KMS-11 (cell line): ENCODE measurements around the gene PUSL1.

ENCODE experiments used
- H2AFZ ChIP-seq: fragments of 200-600 bp; sonication (generic); 2 replicates; pipeline ENCODE4 v1.6.1; 2016; ENCODE audit warnings: antibody characterized with exemption, mixed run types, low read depth
- H3K27ac ChIP-seq: fragments of 200-600 bp; sonication (generic); 2 replicates; pipeline ENCODE4 v1.6.1; 2016; ENCODE audit warnings: mild to moderate bottlenecking, mixed run types
- H3K27me3 ChIP-seq: fragments of 200-600 bp; sonication (generic); 2 replicates; pipeline ENCODE4 v1.6.1; 2017; ENCODE audit warnings: mild to moderate bottlenecking, low read depth, mixed run types, moderate library complexity; ENCODE audit not compliant: insufficient read depth
- H3K36me3 ChIP-seq: fragments of 200-600 bp; sonication (generic); 2 replicates; pipeline ENCODE4 v1.6.1; 2017; ENCODE audit warnings: mild to moderate bottlenecking, mixed run types; ENCODE audit not compliant: insufficient read depth
- H3K4me1 ChIP-seq: fragments of 200-600 bp; sonication (generic); 2 replicates; pipeline ENCODE4 v1.6.1; 2016; ENCODE audit warnings: mild to moderate bottlenecking, low read depth, mixed run types; ENCODE audit not compliant: poor library complexity, severe bottlenecking
- H3K4me2 ChIP-seq: fragments of 200-600 bp; sonication (generic); 2 replicates; pipeline ENCODE4 v1.7.0; 2016; ENCODE audit warnings: mild to moderate bottlenecking, mixed run types
- H3K4me3 ChIP-seq: fragments of 200-600 bp; sonication (generic); IDR thresholded peaks from 2 replicates; pipeline ENCODE4 v1.6.1; 2017; ENCODE audit warnings: low read depth, low read length, mixed read lengths; ENCODE audit not compliant: insufficient read depth
- H3K79me2 ChIP-seq: fragments of 200-600 bp; sonication (generic); 2 replicates; pipeline ENCODE4 v1.6.1; 2016; ENCODE audit warnings: low read depth, mixed run types; ENCODE audit not compliant: insufficient read depth
- H3K9ac ChIP-seq: fragments of 200-600 bp; sonication (generic); 2 replicates; pipeline ENCODE4 v1.6.1; 2016; ENCODE audit warnings: mild to moderate bottlenecking, mixed run types
- H4K20me1 ChIP-seq: fragments of 200-600 bp; sonication (generic); 2 replicates; pipeline ENCODE4 v1.6.1; 2016; ENCODE audit warnings: mild to moderate bottlenecking, mixed run types; ENCODE audit not compliant: insufficient read depth
- CTCF ChIP-seq: fragments of 200-600 bp; sonication (generic); conservative IDR thresholded peaks from 2 replicates; pipeline ENCODE4 v1.6.1; 2017; ENCODE audit warnings: low read depth, mild to moderate bottlenecking, antibody characterized with exemption, low read length, moderate library complexity, mixed read lengths

PUSL1 gene

GRCh38 chr1:1318777-1319645, 10.6 kb downstream of the PUSL1 start:
- Histone ChIP-seq H4K20me1 (no peaks in the 10 kb centered on the region), H3K36me3 (no peaks in the 10 kb centered on the region; the same call in 1 of the 2 replicates), H3K9ac (no peak overlapping the region), H3K4me2 (no peak overlapping the region), H3K79me2 (peaks cover 41% of the 10 kb centered on the region), H3K4me3 (no peak overlapping the region), H3K4me1 (peaks cover 9% of the 10 kb centered on the region), H2AFZ (no peak overlapping the region), H3K27me3 (no peaks in the 10 kb centered on the region), H3K27ac (no peak overlapping the region)
- no peak for TF ChIP-seq CTCF

DNA sequence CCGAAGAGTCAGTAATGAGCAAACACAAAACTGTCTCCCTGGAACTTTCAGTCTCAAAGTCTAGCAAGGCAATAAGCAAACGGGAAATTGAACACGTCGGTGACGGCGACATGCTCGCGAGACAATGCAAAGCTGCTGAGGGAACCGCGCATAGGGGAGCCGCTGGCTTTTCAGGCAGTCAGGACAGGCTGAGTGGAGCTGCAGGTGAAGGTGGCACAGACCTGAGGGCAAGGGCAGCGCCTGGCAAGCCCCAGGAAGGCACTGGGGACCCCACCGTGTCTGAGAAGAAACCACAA, 11.2 kb downstream of the PUSL1 start:
- TF ChIP-seq CTCF: no peak
- Histone ChIP-seq H3K27ac (no peak overlapping the region), H3K4me2 (no peak overlapping the region), H4K20me1 (no peaks in the 10 kb centered on the region), H3K4me3 (no peak overlapping the region), H2AFZ (no peak overlapping the region), H3K4me1 (peaks cover 9% of the 10 kb centered on the region), H3K79me2 (peaks cover 44% of the 10 kb centered on the region), H3K27me3 (no peaks in the 10 kb centered on the region), H3K9ac (no peak overlapping the region), H3K36me3 (no peaks in the 10 kb centered on the region; the same call in 1 of the 2 replicates)

DNA sequence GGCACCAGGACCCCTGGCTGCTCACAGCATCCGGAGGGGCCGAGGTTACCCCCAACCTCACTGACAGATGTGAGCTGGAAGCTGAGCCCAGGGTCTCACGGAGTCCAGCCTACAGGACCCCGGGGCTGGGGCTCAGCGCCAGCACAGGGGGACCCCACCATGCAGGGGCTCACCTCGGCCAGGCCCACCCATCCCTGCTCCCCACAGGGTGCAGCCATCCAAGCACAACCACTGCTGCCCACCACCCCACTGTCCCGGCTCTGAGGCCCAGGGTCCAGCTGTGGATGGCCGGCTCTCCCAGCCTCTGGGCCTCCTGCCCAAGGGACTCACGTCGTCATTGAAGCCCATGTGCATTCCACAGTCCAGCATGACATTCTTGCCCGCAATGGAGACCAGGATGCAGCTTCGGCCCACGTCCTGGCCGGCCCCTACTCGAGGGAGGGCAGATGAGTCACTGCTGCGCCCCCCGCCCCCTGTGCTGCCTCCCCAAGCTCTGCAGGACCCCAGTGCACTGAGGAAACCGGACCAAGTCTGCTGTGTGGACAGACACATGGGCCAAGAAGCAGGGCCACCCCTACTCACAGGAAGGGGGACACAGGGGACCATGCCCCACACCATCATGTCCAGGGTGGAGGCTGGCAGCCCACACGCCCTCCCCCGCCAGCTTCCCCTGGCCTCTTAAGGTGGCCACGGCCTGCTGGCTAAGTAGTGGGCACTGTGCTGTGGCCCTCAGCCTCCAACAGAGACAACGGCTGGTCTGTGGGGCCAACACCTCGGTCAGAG, 12.5 kb downstream of the PUSL1 start:
- no peak for TF ChIP-seq CTCF
- Histone ChIP-seq H4K20me1 (no peaks in the 10 kb centered on the region), H3K36me3 (no peaks in the 10 kb centered on the region; the same call in 1 of the 2 replicates), H2AFZ (no peak overlapping the region), H3K9ac (no peak overlapping the region), H3K4me1 (peaks cover 15% of the 10 kb centered on the region), H3K4me2 (no peak overlapping the region), H3K27me3 (no peaks in the 10 kb centered on the region), H3K27ac (no peak overlapping the region), H3K79me2 (peaks cover 49% of the 10 kb centered on the region), H3K4me3 (no peak overlapping the region)

GRCh38 chr1:1321477-1321876, 13.1 kb downstream of the PUSL1 start:
- TF ChIP-seq CTCF: no peak
- H3K9ac ChIP-seq: no peak overlapping the region
- peaks cover 21% of the 10 kb centered on the region for H3K4me1 ChIP-seq

More at GRCh38 chr1:1321477-1321876, 13.1 kb downstream of the PUSL1 start:
- Histone ChIP-seq H2AFZ (no peak overlapping the region), H3K27ac (no peak overlapping the region), H3K27me3 (no peaks in the 10 kb centered on the region), H3K4me3 (no peak overlapping the region), H3K79me2 (peaks cover 52% of the 10 kb centered on the region), H4K20me1 (no peaks in the 10 kb centered on the region), H3K36me3 (no peaks in the 10 kb centered on the region; the same call in 1 of the 2 replicates), H3K4me2 (no peak overlapping the region)
